Natural killer cell (primary cell): ENCODE results near the gene LRRC57. TPM values are rescaled to one million over a fixed set of nuclear protein-coding genes. Genes with fewer than 3 reads are reported as not detected.

ENCODE experiments used
- ATAC-seq, 3 donors: fragments of 150-1000 bp in 2 of 3; fragments of 200-7000 bp in 1 of 3; cut with Tn5 transposase; 1 replicate in 1 of 3; 2 replicates in 2 of 3; pipeline ENCODE4 v1.10.0; 2021; ENCODE audit warnings: mild to moderate bottlenecking in 2 of 3, moderate library complexity in 2 of 3
- DNase-seq, 2 donors: peaks; one replicate each; pipeline versions ENCODE4 v3.0.0 to v3.0.0-alpha.2; 2013 to 2021; ENCODE audit warnings: mixed read lengths in 1 of 2
- H3K27ac ChIP-seq: one replicate; pipeline ENCODE4 v1.5.1; 2013; ENCODE audit warnings: mild to moderate bottlenecking, low read length
- H3K27me3 ChIP-seq: one replicate; pipeline ENCODE4 v1.6.1; 2013; ENCODE audit warnings: low read length; ENCODE audit not compliant: control insufficient read depth, insufficient read depth
- H3K36me3 ChIP-seq: one replicate; pipeline ENCODE4 v1.6.1; 2013; ENCODE audit warnings: low read length; ENCODE audit not compliant: control insufficient read depth, insufficient read depth
- H3K4me1 ChIP-seq: one replicate; pipeline ENCODE4 v1.6.1; 2013; ENCODE audit warnings: low read length; ENCODE audit not compliant: control insufficient read depth, insufficient read depth
- H3K4me3 ChIP-seq: one replicate; pipeline ENCODE4 v1.5.1; 2013; ENCODE audit warnings: low read length
- H3K9me3 ChIP-seq: one replicate; pipeline ENCODE4 v1.6.1; 2013; ENCODE audit warnings: low read length; ENCODE audit not compliant: control insufficient read depth, insufficient read depth
- H3K27ac Mint-ChIP-seq, 2 donors: one replicate each; pipeline ENCODE4 v1.8.0; 2022; ENCODE audit warnings: mild to moderate bottlenecking in 2 of 2, mixed read lengths in 2 of 2, moderate library complexity in 1 of 2
- H3K27me3 Mint-ChIP-seq, 2 donors: one replicate each; pipeline ENCODE4 v1.8.0; 2022; ENCODE audit warnings: low read depth in 2 of 2, mixed read lengths in 2 of 2
- H3K36me3 Mint-ChIP-seq: one replicate; pipeline ENCODE4 v1.8.0; 2022; ENCODE audit warnings: mixed read lengths
- H3K4me1 Mint-ChIP-seq, 2 donors: one replicate each; pipeline ENCODE4 v1.8.0; 2022; ENCODE audit warnings: mixed read lengths in 2 of 2
- H3K4me3 Mint-ChIP-seq: one replicate; pipeline ENCODE4 v1.8.0; 2022; ENCODE audit warnings: mild to moderate bottlenecking, moderate library complexity, mixed read lengths
- H3K9me3 Mint-ChIP-seq, 2 donors: one replicate each; pipeline ENCODE4 v1.8.0; 2022; ENCODE audit warnings: mixed read lengths in 2 of 2
- CTCF ChIP-seq: fragments of 200-600 bp; IDR thresholded peaks from one replicate; pipeline ENCODE4 v1.8.0; 2022; ENCODE audit warnings: antibody characterized with exemption
- WGBS: methylation state at CpG from one replicate; pipeline ENCODE4 v1.1.7; 2013; ENCODE audit warnings: missing lambda C conversion rate; ENCODE audit not compliant: insufficient coverage; 5-methylcytosine and 5-hydroxymethylcytosine counted together
- intact Hi-C: fragments of 100-400 bp; cut with micrococcal nuclease; formaldehyde crosslinking; loops from one replicate; pipeline ENCODE4 v1.14.2; 2022
- total RNA-seq, 4 donors: library from RNA; stranded (reverse); fragments of 120-200 nt in 1 of 4; gene quantifications; one replicate each; pipeline versions ENCODE4 v1.2.3 to v1.2.4, GENCODE V29; 2013 to 2022

Gene LRRC57
- total RNA-seq, 3 donors from 2014 or later (not counting 1 experiment from before 2014, with no cell fraction given) = 29.4 to 43.9 (median 29.4) TPM

GRCh38 chr15:42490291-42490670 lies 58.3 kb downstream of the LRRC57 start:
- Histone ChIP-seq H3K4me1 (peaks cover 36% of the 10 kb centered on the region), H3K27ac (peak overlapping the region; percentile 95), H3K9me3 (no peaks in the 10 kb centered on the region), H3K27me3 (no peaks in the 10 kb centered on the region), H3K36me3 (no peaks in the 10 kb centered on the region), H3K4me3 (peak overlapping the region; percentile 87)
- ATAC-seq (peak in 1 of 3 donors; percentile 1), DNase-seq (peak in 1 of 2 donors; percentile 46)
- WGBS = 2% methylated on average over 7 of the region's 11 CpGs
- Mint-ChIP-seq H3K27ac (peak overlapping the region; percentile 97 to 98), H3K4me3 (peak overlapping the region; percentile 100), H3K27me3 (no peaks in the 10 kb centered on the region), H3K4me1 (peaks cover 36 to 42% of the 10 kb centered on the region in 2 donors), H3K36me3 (no peaks in the 10 kb centered on the region), H3K9me3 (no peaks in the 10 kb centered on the region)
- TF ChIP-seq CTCF = no peak
- intact Hi-C loops = loop anchor here (5.0 to 10.0 kb wide), 2 partner anchors 165 to 432 kb away; partner anchors contain the start of gene TTBK2

Other genes starting within 250 kb of the LRRC57 start
- gene CAPN3, start 189.3 kb downstream of the LRRC57 start, total RNA-seq = 10 to 100 TPM in 1 of 3 donors, 1 to 10 TPM in 2; 5.5 to 10.8 (median 6.8) TPM
- gene ZNF106, start 57.7 kb downstream of the LRRC57 start, total RNA-seq = 10 to 100 TPM; 39.6 to 53.1 (median 52.2) TPM
- 10 to 100 TPM; 72.7 to 85.2 (median 82.7) TPM for gene SNAP23, start 53.2 kb downstream of the LRRC57 start, total RNA-seq
- 10 to 100 TPM; 24.9 to 26.2 (median 26.1) TPM for gene HAUS2, start within 50 bp of the LRRC57 start, total RNA-seq
- gene STARD9, start 26.8 kb upstream of the LRRC57 start, total RNA-seq = 10 to 100 TPM; 20.0 to 22.5 (median 20.1) TPM
- 10 to 100 TPM; 18.1 to 36.9 (median 34.9) TPM for gene CDAN1, start 188.3 kb upstream of the LRRC57 start, total RNA-seq